NCI-H345 treated with DMSO at 0.1 percent for 48 hours (cell line): ENCODE measurements around the gene APEH.

Source experiments
- DNase-seq: peaks from one replicate; lab custom pipeline; 2025; ENCODE audit not compliant: unreplicated experiment; lab: John Stamatoyannopoulos, UW

The APEH gene

GRCh38 chr3:49723628-49724551 lies 49.7 kb downstream of the APEH start, which contains the start of gene GMPPB:
GMPPB (minus strand) TSS chr3:49723951; CDS start chr3:49723726, 225 bp downstream.
- DNase-seq: peak; percentile 71

- DNase-seq: no peak
Observed at GRCh38 chr3:49724586-49724985, 50.4 kb downstream of the APEH start.

- DNase-seq: no peak
Observed at GRCh38 chr3:49725906-49726681, 51.9 kb downstream of the APEH start.

- DNase-seq: no peak
Observed at GRCh38 chr3:49727154-49727923, 53.2 kb downstream of the APEH start.

GRCh38 chr3:49727924-49728361 lies 53.8 kb downstream of the APEH start:
- DNase-seq: no peak

- no peak for DNase-seq
Observed at GRCh38 chr3:49729966-49730609, 55.9 kb downstream of the APEH start.

- no peak for DNase-seq
Observed at GRCh38 chr3:49732597-49732996, 58.4 kb downstream of the APEH start.

GRCh38 chr3:49733551-49733950 lies 59.4 kb downstream of the APEH start:
- DNase-seq: no peak
